ENCODE data around the gene ZNF516. TPM values are rescaled to one million over a fixed set of nuclear protein-coding genes. Genes with fewer than 3 reads are reported as not detected.

The ZNF516 gene
- total RNA-seq, 1 donor from 2014 or later, result 21.6 TPM

GRCh38 chr18:76458522-76459311 is 36.3 kb downstream of the ZNF516 start:
- intact Hi-C loops (cut with DNase I), result loop anchor here (10.0 kb wide), 2 partner anchors 366 to 1964 kb away; partner anchors contain the start of genes CNDP2 and ZNF236
- peak overlapping the region; percentile 78 to 96 for H3K27ac ChIP-seq
- H3K4me3 ChIP-seq, result peak overlapping the region; percentile 36 to 51
- no peaks in the 10 kb centered on the region for H3K36me3 ChIP-seq
- H3K27me3 ChIP-seq, result no peaks in the 10 kb centered on the region
- no peaks in the 10 kb centered on the region for H3K9me3 ChIP-seq
- DNase-seq (ENCODE audit: low spot score in 2 of 2), result no peak
- H3K4me1 ChIP-seq, result peaks cover 0 to 12% of the 10 kb centered on the region in 2 donors
- TF ChIP-seq, protein P1, sequence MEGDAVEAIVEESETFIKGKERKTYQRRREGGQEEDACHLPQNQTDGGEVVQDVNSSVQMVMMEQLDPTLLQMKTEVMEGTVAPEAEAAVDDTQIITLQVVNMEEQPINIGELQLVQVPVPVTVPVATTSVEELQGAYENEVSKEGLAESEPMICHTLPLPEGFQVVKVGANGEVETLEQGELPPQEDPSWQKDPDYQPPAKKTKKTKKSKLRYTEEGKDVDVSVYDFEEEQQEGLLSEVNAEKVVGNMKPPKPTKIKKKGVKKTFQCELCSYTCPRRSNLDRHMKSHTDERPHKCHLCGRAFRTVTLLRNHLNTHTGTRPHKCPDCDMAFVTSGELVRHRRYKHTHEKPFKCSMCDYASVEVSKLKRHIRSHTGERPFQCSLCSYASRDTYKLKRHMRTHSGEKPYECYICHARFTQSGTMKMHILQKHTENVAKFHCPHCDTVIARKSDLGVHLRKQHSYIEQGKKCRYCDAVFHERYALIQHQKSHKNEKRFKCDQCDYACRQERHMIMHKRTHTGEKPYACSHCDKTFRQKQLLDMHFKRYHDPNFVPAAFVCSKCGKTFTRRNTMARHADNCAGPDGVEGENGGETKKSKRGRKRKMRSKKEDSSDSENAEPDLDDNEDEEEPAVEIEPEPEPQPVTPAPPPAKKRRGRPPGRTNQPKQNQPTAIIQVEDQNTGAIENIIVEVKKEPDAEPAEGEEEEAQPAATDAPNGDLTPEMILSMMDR (IDR thresholded peaks at IDR 0.05), result no peak

DNA sequence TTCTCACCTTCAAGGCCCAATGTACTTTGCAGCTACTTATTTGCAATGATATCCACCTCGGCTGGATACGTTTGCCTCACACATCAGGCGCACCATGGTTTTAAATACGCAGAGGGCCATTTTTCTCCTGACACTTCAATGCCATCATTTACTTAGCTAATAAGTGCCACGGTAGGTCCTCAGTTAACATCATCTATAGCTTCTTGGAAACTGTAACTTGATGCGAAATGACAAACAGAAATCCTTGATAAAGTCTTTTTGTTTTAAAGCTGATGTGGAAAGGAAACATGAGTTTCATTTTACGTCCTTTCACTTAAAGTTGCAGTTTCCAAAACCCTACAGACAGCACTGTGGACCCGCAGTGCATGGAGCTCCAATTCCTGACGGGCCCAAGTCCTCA is 37.1 kb downstream of the ZNF516 start:
- no peak overlapping the region for H3K4me3 ChIP-seq
- no peak for DNase-seq (ENCODE audit: low spot score in 2 of 2)
- no peaks in the 10 kb centered on the region for H3K27me3 ChIP-seq
- intact Hi-C loops (cut with DNase I), result loop anchor here (10.0 kb wide), 2 partner anchors 367 to 1963 kb away; partner anchors contain the start of genes CNDP2 and ZNF236
- H3K36me3 ChIP-seq, result no peaks in the 10 kb centered on the region
- TF ChIP-seq, protein P1 (IDR thresholded peaks at IDR 0.05), result no peak
- no peak overlapping the region for H3K27ac ChIP-seq
- peaks cover 0 to 12% of the 10 kb centered on the region in 2 donors for H3K4me1 ChIP-seq
- H3K9me3 ChIP-seq, result no peaks in the 10 kb centered on the region

- DNase-seq (ENCODE audit: low spot score in 2 of 2), result no peak
- Histone ChIP-seq H3K27me3 (no peaks in the 10 kb centered on the region), H3K4me3 (no peak overlapping the region), H3K36me3 (no peaks in the 10 kb centered on the region), H3K4me1 (peaks cover 0 to 12% of the 10 kb centered on the region in 2 donors), H3K9me3 (no peaks in the 10 kb centered on the region), H3K27ac (no peak overlapping the region)
- intact Hi-C loops (cut with DNase I), result loop anchor here (10.0 kb wide), 2 partner anchors 367 to 1963 kb away; partner anchors contain the start of genes CNDP2 and ZNF236
- TF ChIP-seq, protein P1 (IDR thresholded peaks at IDR 0.05), result no peak
Observed at GRCh38 chr18:76457475-76457874, 37.6 kb downstream of the ZNF516 start.

- intact Hi-C loops (cut with DNase I), result loop anchor here (10.0 kb wide), 2 partner anchors 368 to 1962 kb away; partner anchors contain the start of genes CNDP2 and ZNF236
- Histone ChIP-seq H3K36me3 (no peaks in the 10 kb centered on the region), H3K4me1 (peaks cover 0 to 15% of the 10 kb centered on the region in 2 donors), H3K27ac (no peak overlapping the region), H3K9me3 (no peaks in the 10 kb centered on the region), H3K4me3 (no peak overlapping the region), H3K27me3 (no peaks in the 10 kb centered on the region)
- no peak for DNase-seq (ENCODE audit: low spot score in 2 of 2)
- TF ChIP-seq, protein P1 (IDR thresholded peaks at IDR 0.05), result no peak
Observed at GRCh38 chr18:76456823-76457222, 38.2 kb downstream of the ZNF516 start.

DNA sequence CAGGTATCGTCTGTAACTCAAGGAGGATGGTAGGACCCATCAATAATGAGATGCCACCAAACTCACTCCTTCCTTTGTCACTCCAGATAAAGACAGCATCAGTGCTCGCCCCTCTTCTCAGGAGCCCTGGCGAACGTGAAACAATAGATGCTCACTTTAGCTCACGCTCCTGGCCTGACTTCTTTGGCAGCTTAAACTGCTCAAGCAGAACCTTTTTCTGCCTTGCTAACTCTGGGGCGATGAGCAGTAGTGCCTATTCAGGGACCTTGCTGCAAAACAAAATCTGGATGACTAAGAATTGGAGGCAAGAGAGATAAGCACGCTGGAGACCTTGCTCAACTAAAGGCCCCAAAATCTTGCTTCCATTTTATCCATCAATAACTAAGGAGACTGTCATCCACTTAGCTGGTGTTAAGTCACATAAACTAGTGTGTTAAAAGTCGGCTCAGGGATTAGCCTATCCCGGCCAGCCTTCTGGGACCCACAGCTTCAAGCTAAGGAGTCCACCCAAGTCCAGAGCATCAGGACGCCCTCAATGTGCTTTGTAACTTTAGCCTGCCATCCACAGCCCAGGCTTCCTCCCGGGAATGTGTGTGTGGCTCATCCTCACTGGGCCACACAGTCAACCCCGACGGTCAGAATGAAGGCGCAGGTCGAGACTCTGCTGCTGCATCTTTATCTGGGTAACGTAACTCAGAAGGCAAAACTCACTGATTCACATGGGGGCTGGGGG is 38.9 kb downstream of the ZNF516 start:
- H3K4me1 ChIP-seq, result peaks cover 0 to 19% of the 10 kb centered on the region in 2 donors
- no peaks in the 10 kb centered on the region for H3K36me3 ChIP-seq

More for the DNA sequence above, 38.9 kb downstream of the ZNF516 start:
- DNase-seq (ENCODE audit: low spot score in 2 of 2), result no peak
- Histone ChIP-seq H3K4me3 (no peak overlapping the region), H3K27me3 (no peaks in the 10 kb centered on the region), H3K27ac (no peak overlapping the region), H3K9me3 (no peaks in the 10 kb centered on the region)
- intact Hi-C loops (cut with DNase I), result loop anchor here (10.0 kb wide), 2 partner anchors 369 to 1961 kb away; partner anchors contain the start of genes CNDP2 and ZNF236
- TF ChIP-seq, protein P1 (IDR thresholded peaks at IDR 0.05), result no peak

All from ascending aorta (tissue), 2 donors.